NCI-H2196 treated with DMSO at 0.1 percent for 48 hours (cell line): ENCODE measurements around the gene MRM3.
"Not testable (repeated sequence)": the region's sequence is repeated elsewhere in the genome, so short reads cannot be mapped to it uniquely, and the experiment has no call there.

ENCODE experiments used
- DNase-seq: peaks from one replicate; lab custom pipeline; 2025; ENCODE audit not compliant: unreplicated experiment; lab: John Stamatoyannopoulos, UW

The MRM3 gene

GRCh38 chr17:752620-753219 lies 29.4 kb upstream of the MRM3 start:
- peak; percentile 0 for DNase-seq

- DNase-seq = no peak
Measured at GRCh38 chr17:753418-753817, 28.7 kb upstream of the MRM3 start.

- DNase-seq = not testable (repeated sequence)
Measured at GRCh38 chr17:755319-755961, 26.7 kb upstream of the MRM3 start.

- not testable (repeated sequence) for DNase-seq
Measured at GRCh38 chr17:756010-756567, 26.1 kb upstream of the MRM3 start.

- DNase-seq = no peak
Measured at GRCh38 chr17:759964-760363, 22.2 kb upstream of the MRM3 start.

GRCh38 chr17:760371-760770 lies 21.8 kb upstream of the MRM3 start:
- no peak for DNase-seq

GRCh38 chr17:767076-767475 lies 15.1 kb upstream of the MRM3 start:
- DNase-seq = no peak

GRCh38 chr17:773016-773415 lies 9.1 kb upstream of the MRM3 start:
- DNase-seq = no peak

GRCh38 chr17:773467-774312 lies 8.5 kb upstream of the MRM3 start:
- DNase-seq = no peak

- no peak for DNase-seq
Measured at GRCh38 chr17:774313-774584, 7.9 kb upstream of the MRM3 start.

- no peak for DNase-seq
Measured at GRCh38 chr17:778096-778495, 4.1 kb upstream of the MRM3 start.

- no peak for DNase-seq
Measured at GRCh38 chr17:784143-784542, 2.0 kb downstream of the MRM3 start.

- not testable (repeated sequence) for DNase-seq
Measured at GRCh38 chr17:785901-786300, 3.7 kb downstream of the MRM3 start.

GRCh38 chr17:787641-788221 lies 5.6 kb downstream of the MRM3 start:
- no peak for DNase-seq

- no peak for DNase-seq
Measured at GRCh38 chr17:788551-788950, 6.4 kb downstream of the MRM3 start.

- DNase-seq = no peak
Measured at GRCh38 chr17:789160-789840, 7.1 kb downstream of the MRM3 start.

GRCh38 chr17:789931-790873 lies 8.0 kb downstream of the MRM3 start:
- DNase-seq = not testable (repeated sequence)

GRCh38 chr17:790874-791247 lies 8.7 kb downstream of the MRM3 start:
- not testable (repeated sequence) for DNase-seq

GRCh38 chr17:791829-792228 lies 9.7 kb downstream of the MRM3 start:
- DNase-seq = no peak

- no peak for DNase-seq
Measured at GRCh38 chr17:792277-792676, 10.1 kb downstream of the MRM3 start.
